Muscle of leg (tissue), 9 donors: ENCODE data around the gene VDR. TPM values are rescaled to one million over a fixed set of nuclear protein-coding genes. Genes with fewer than 3 reads are reported as not detected.

ENCODE experiments used
- polyA plus RNA-seq, 8 donors: library from polyadenylated mRNA; unstranded; fragments of 120-200 nt; gene quantifications; one replicate each; pipeline versions ENCODE4 v1.2.1 to v1.2.3, GENCODE V29; 2013; ENCODE audit warnings: inconsistent platforms in 1 of 8, low replicate concordance in 1 of 8; ENCODE audit not compliant: insufficient read length in 8 of 8, insufficient read depth in 1 of 8
- total RNA-seq: library from RNA; stranded (reverse); fragments of 120-200 nt; gene quantifications from one replicate; pipeline ENCODE4 v1.2.4, GENCODE V29; 2013

VDR gene
- total and polyA plus RNA-seq, 9 donors, result 0.23 to 1.0 (median 0.45) TPM

Other genes with a start within 250 kb of the VDR start
- gene RPAP3, start 199.0 kb downstream of the VDR start, total RNA-seq, result 18.0 TPM
- gene RPAP3, start 199.0 kb downstream of the VDR start, polyA plus RNA-seq, result 10 to 100 TPM; 18.9 to 28.1 (median 24.9) TPM
- gene ENDOU, start 179.5 kb downstream of the VDR start, total RNA-seq, result 0.31 TPM
- under 1 TPM; 0.16 to 0.41 (median 0.25) TPM for gene ENDOU, start 179.5 kb downstream of the VDR start, polyA plus RNA-seq
- 11.5 TPM for gene RAPGEF3, start 146.1 kb downstream of the VDR start, total RNA-seq
- gene RAPGEF3, start 146.1 kb downstream of the VDR start, polyA plus RNA-seq, result 10 to 100 TPM in 5 of 8 donors, 1 to 10 TPM in 3; 7.5 to 20.5 (median 11.6) TPM
- 11.3 TPM for gene SLC48A1, start 131.8 kb downstream of the VDR start, total RNA-seq
- gene SLC48A1, start 131.8 kb downstream of the VDR start, polyA plus RNA-seq, result 10 to 100 TPM in 5 of 8 donors, 1 to 10 TPM in 3; 8.8 to 13.0 (median 12.2) TPM
- 27.4 TPM for gene HDAC7, start 85.1 kb downstream of the VDR start, total RNA-seq
- 10 to 100 TPM; 51.8 to 72.8 (median 62.0) TPM for gene HDAC7, start 85.1 kb downstream of the VDR start, polyA plus RNA-seq
- gene TMEM106C, start 58.6 kb upstream of the VDR start, total RNA-seq, result 59.6 TPM
- 10 to 100 TPM; 45.3 to 74.1 (median 56.4) TPM for gene TMEM106C, start 58.6 kb upstream of the VDR start, polyA plus RNA-seq
- gene COL2A1, start 99.5 kb upstream of the VDR start, total RNA-seq, result 88.7 TPM
- 100 to 1,000 TPM in 1 of 8 donors, 10 to 100 TPM in 6, 1 to 10 TPM in 1; 7.6 to 185 (median 38.5) TPM for gene COL2A1, start 99.5 kb upstream of the VDR start, polyA plus RNA-seq
- gene SENP1, start 201.1 kb upstream of the VDR start, total RNA-seq, result 19.7 TPM
- 10 to 100 TPM; 11.4 to 17.0 (median 14.4) TPM for gene SENP1, start 201.1 kb upstream of the VDR start, polyA plus RNA-seq
- gene PFKM, start 214.4 kb upstream of the VDR start, total RNA-seq, result 247 TPM
- 100 to 1,000 TPM; 187 to 287 (median 234) TPM for gene PFKM, start 214.4 kb upstream of the VDR start, polyA plus RNA-seq